IPS-18a (cell line): ENCODE data around the gene INTU.

Experiments
- H3K27ac ChIP-seq: one replicate; pipeline ENCODE4 v1.5.1; 2013; ENCODE audit warnings: low read length
- H3K27me3 ChIP-seq: one replicate; pipeline ENCODE4 v1.6.1; 2013; ENCODE audit warnings: mild to moderate bottlenecking, low read length; ENCODE audit not compliant: control insufficient read depth, insufficient read depth
- H3K36me3 ChIP-seq: one replicate; pipeline ENCODE4 v1.6.1; 2013; ENCODE audit warnings: low read depth, low read length; ENCODE audit not compliant: control insufficient read depth
- H3K4me1 ChIP-seq: one replicate; pipeline ENCODE4 v1.6.1; 2013; ENCODE audit warnings: low read depth, low read length; ENCODE audit not compliant: control insufficient read depth
- H3K4me3 ChIP-seq: one replicate; pipeline ENCODE4 v1.5.1; 2013; ENCODE audit warnings: low read length
- H3K9ac ChIP-seq: one replicate; pipeline ENCODE4 v1.6.1; 2013; ENCODE audit warnings: mild to moderate bottlenecking, low read length, moderate library complexity
- H3K9me3 ChIP-seq: one replicate; pipeline ENCODE4 v1.6.1; 2013; ENCODE audit warnings: low read depth, low read length; ENCODE audit not compliant: control insufficient read depth

INTU gene

DNA sequence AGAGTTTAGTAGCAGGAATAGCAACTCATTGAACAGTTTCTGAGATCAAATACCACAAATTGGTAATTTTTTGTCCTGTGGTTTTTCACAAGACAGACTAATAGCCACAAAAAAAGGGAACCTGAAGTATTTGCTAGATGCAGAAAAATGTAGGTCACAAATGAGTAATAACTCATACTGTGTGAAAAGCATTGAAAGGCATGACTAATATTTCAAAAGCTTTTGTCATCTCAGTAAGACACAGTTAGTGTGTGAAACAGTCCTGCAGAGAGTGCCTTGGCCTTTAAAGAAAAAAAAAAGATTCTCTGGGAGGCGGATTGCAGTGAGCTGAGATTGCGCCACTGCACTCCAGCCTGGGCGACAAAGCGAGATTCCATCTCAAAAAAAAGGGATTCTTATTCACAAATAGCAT is 66.0 kb downstream of the INTU start:
- Histone ChIP-seq H3K9me3 (no peaks in the 10 kb centered on the region), H3K4me3 (no peak overlapping the region), H3K27me3 (no peaks in the 10 kb centered on the region), H3K9ac (no peak overlapping the region), H3K4me1 (no peaks in the 10 kb centered on the region), H3K27ac (no peak overlapping the region), H3K36me3 (no peaks in the 10 kb centered on the region)

- H3K27me3 ChIP-seq, result no peaks in the 10 kb centered on the region
- no peak overlapping the region for H3K4me3 ChIP-seq
- H3K9me3 ChIP-seq, result no peaks in the 10 kb centered on the region
- H3K9ac ChIP-seq, result no peak overlapping the region
- H3K27ac ChIP-seq, result no peak overlapping the region
- H3K36me3 ChIP-seq, result peaks cover 13% of the 10 kb centered on the region
- H3K4me1 ChIP-seq, result no peaks in the 10 kb centered on the region
These were observed 76.2 kb downstream of the INTU start for GRCh38 chr4:127708985-127709384.

GRCh38 chr4:127709456-127709855 is 76.7 kb downstream of the INTU start:
- Histone ChIP-seq H3K27ac (no peak overlapping the region), H3K36me3 (peaks cover 13% of the 10 kb centered on the region), H3K9me3 (no peaks in the 10 kb centered on the region), H3K27me3 (no peaks in the 10 kb centered on the region), H3K9ac (no peak overlapping the region), H3K4me3 (no peak overlapping the region), H3K4me1 (no peaks in the 10 kb centered on the region)

DNA sequence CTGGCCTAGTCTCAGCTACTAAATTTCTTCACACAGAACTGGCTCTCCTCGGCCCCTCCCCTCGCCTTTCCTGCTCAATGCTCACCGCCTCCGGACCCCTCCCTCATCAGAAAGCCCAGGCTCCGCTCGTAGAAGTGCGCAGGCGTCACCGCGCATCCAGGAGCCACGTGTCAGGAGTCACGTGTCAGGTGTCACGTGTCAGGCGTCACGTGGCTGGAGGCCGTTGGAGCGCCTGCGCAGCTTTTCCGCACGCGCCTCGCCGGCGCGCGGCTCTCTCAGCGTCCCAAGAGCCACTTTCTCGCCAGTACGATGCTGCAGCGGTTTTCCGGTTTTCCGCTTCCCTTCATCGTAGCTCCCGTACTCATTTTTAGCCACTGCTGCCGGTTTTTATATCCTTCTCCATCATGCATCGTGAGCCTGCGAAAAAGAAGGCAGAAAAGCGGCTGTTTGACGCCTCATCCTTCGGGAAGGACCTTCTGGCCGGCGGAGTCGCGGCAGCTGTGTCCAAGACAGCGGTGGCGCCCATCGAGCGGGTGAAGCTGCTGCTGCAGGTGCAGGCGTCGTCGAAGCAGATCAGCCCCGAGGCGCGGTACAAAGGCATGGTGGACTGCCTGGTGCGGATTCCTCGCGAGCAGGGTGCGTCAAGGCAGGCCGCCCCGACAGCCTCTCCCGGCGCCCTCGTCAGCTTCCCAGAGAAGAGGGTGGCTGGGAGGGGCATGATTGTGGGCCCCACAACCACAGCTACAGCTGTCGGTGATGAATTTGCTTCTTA is 97.6 kb downstream of the INTU start, which contains the start of gene SLC25A31:
Gene SLC25A31 (plus strand): TSS at position 259 of the 772 bp plus-strand sequence. CDS start 146 bp downstream, at position 405.
- Histone ChIP-seq H3K27me3 (no peaks in the 10 kb centered on the region), H3K4me3 (no peak within 1 kb of the TSS), H3K27ac (no peak within 1 kb of the TSS), H3K36me3 (no peaks in the 10 kb centered on the region), H3K4me1 (no peaks in the 10 kb centered on the region), H3K9me3 (no peaks in the 10 kb centered on the region), H3K9ac (no peak within 1 kb of the TSS)

DNA sequence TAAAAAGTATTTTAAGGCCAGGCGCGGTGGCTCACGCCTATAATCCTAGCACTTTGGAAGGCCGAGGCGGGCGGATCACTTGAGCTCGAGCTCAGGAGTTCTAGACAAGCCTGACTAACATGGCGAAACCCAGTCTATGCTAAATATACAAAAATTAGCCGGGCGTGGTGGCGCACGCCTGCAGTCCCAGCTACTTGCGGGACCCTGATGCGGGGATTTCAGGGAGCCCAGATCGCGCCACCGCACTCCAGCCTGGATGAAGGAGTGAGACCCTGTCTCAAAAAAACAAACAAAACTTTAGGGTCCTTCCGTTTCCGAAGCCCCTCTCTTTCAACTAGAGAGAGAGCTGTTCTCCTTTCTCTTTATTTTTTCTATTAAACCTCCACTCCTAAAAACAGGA is 98.6 kb downstream of the INTU start:
- H3K9me3 ChIP-seq, result no peaks in the 10 kb centered on the region
- H3K9ac ChIP-seq, result no peak overlapping the region
- no peaks in the 10 kb centered on the region for H3K27me3 ChIP-seq
- H3K4me1 ChIP-seq, result no peaks in the 10 kb centered on the region
- no peaks in the 10 kb centered on the region for H3K36me3 ChIP-seq
- no peak overlapping the region for H3K27ac ChIP-seq
- no peak overlapping the region for H3K4me3 ChIP-seq

DNA sequence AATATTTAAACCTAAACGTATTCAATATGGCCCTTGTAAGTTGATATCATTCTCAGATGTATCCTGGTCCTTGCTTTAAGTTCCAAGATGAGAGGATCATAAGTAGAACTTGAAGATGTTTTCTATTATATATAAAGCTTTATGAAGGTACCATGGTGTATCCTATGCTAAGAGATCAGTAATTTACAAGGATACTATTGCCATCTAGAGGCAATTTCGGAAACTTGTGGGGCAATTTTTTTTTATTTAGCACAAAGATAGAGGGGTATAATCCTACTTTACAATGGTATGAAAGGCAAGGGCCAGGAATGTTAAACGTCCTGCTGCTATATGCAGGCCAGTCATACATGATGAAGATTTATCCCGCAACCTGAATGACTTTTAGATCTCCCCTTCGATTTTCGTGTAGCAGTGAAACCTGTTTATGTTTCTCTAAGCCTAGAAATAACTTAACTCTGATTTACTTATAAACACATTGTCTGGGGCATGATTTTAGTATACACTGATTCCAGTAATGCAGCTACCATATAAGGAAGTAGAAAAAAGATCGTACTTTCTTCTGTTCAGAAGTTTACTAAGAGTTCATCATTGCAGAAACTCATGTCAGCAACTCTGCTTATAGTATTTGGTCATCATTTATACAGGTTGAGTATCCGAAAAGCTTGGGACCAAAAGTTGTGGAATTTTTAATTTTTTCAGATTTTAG is 100.0 kb downstream of the INTU start:
- Histone ChIP-seq H3K4me1 (no peaks in the 10 kb centered on the region), H3K27me3 (no peaks in the 10 kb centered on the region), H3K27ac (no peak overlapping the region), H3K4me3 (no peak overlapping the region), H3K36me3 (no peaks in the 10 kb centered on the region), H3K9me3 (no peaks in the 10 kb centered on the region), H3K9ac (no peak overlapping the region)

- Histone ChIP-seq H3K27me3 (no peaks in the 10 kb centered on the region), H3K4me3 (no peak overlapping the region), H3K27ac (no peak overlapping the region), H3K9me3 (no peaks in the 10 kb centered on the region), H3K4me1 (no peaks in the 10 kb centered on the region), H3K9ac (no peak overlapping the region), H3K36me3 (no peaks in the 10 kb centered on the region)
These were observed 102.2 kb downstream of the INTU start for GRCh38 chr4:127734976-127735375.

- H3K4me1 ChIP-seq, result no peaks in the 10 kb centered on the region
- no peak overlapping the region for H3K27ac ChIP-seq
- no peak overlapping the region for H3K9ac ChIP-seq
- H3K4me3 ChIP-seq, result no peak overlapping the region
- H3K36me3 ChIP-seq, result no peaks in the 10 kb centered on the region
- H3K9me3 ChIP-seq, result no peaks in the 10 kb centered on the region
- H3K27me3 ChIP-seq, result no peaks in the 10 kb centered on the region
These were observed 104.5 kb downstream of the INTU start for GRCh38 chr4:127737295-127737694.

DNA sequence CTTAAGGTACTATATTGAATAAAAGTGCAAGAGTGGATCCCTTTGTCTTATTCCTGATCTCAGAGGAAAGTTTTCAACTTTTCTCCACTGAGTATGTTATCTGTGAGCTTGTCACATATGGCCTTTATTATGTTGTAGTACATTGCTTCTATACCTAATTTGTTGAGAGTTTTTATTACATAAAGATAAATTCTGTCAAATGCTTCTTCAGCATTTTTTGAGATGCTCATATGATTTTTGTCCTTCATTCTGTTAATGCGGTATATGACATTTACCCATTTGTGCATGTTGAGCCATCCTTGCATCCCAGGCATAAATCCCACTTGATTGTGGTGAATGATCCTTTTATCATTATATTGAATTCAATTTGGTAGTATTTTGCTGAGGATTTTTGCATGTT is 108.5 kb downstream of the INTU start:
- H3K9me3 ChIP-seq, result no peaks in the 10 kb centered on the region
- no peak overlapping the region for H3K9ac ChIP-seq
- H3K27me3 ChIP-seq, result no peaks in the 10 kb centered on the region
- no peaks in the 10 kb centered on the region for H3K36me3 ChIP-seq
- no peak overlapping the region for H3K27ac ChIP-seq
- no peaks in the 10 kb centered on the region for H3K4me1 ChIP-seq
- H3K4me3 ChIP-seq, result no peak overlapping the region

DNA sequence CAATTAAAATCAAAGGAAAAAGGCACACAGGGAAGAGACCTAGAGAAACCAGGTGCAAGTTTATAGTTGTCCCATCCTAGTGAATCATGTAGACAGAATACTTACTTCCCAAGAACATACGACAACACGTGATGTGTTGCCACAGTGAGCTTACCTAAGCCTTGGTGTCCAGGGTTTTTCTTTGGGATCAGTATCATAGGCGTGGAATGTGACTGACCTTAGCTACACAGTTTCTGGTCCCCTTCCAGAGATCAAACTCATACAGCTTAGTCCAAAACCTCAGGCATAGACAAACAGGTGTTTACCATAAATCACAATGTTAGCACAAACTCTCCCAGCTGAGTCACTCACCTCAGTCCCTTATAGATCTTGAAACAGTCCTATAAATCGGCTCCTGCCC is 115.1 kb downstream of the INTU start:
- Histone ChIP-seq H3K9me3 (no peaks in the 10 kb centered on the region), H3K36me3 (no peaks in the 10 kb centered on the region), H3K4me3 (no peak overlapping the region), H3K4me1 (no peaks in the 10 kb centered on the region), H3K27ac (no peak overlapping the region), H3K27me3 (no peaks in the 10 kb centered on the region), H3K9ac (no peak overlapping the region)

GRCh38 chr4:127748957-127749356 is 116.2 kb downstream of the INTU start:
- no peaks in the 10 kb centered on the region for H3K36me3 ChIP-seq
- no peak overlapping the region for H3K9ac ChIP-seq
- no peak overlapping the region for H3K4me3 ChIP-seq
- H3K4me1 ChIP-seq, result no peaks in the 10 kb centered on the region
- no peak overlapping the region for H3K27ac ChIP-seq
- no peaks in the 10 kb centered on the region for H3K9me3 ChIP-seq
- no peaks in the 10 kb centered on the region for H3K27me3 ChIP-seq

DNA sequence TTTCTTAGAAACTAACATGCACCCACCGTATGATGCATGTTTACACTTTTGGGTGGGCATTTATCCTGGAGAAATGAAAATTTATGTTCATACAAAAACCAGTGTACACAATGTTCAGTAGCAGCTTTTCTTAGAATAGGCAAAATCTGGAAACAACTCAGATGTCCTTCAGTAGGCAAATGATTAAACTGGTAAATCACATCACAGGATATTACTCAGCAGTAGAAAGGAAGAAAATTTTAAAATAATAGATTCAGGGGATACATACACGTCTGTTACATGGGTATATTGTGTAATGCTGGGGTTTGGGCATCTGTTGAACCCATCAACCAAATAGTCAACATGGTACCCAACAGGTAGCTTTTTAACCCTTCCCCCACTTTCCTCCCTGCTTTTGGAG is 124.1 kb downstream of the INTU start:
- Histone ChIP-seq H3K36me3 (no peaks in the 10 kb centered on the region), H3K4me3 (no peak overlapping the region), H3K4me1 (no peaks in the 10 kb centered on the region)

More for the DNA sequence above, 124.1 kb downstream of the INTU start:
- no peak overlapping the region for H3K9ac ChIP-seq
- no peaks in the 10 kb centered on the region for H3K9me3 ChIP-seq
- H3K27me3 ChIP-seq, result no peaks in the 10 kb centered on the region
- no peak overlapping the region for H3K27ac ChIP-seq
